Activated B cell treated with CpG ODN at 0.5 μM for 24 hours (primary cell): ENCODE measurements around the gene SOBP. TPM values are rescaled to one million over a fixed set of nuclear protein-coding genes. Genes with fewer than 3 reads are reported as not detected.

Source experiments
- ATAC-seq: fragments of 200-7000 bp; cut with Tn5 transposase; one replicate; pipeline ENCODE4 v1.10.0; 2021; ENCODE audit warnings: low read depth, mild to moderate bottlenecking, moderate library complexity
- CTCF ChIA-PET: fragments of 350-600 bp; sonication (Branson Sonifier 250); formaldehyde crosslinking; loops from one replicate; lab custom pipeline; 2021; ENCODE audit warnings: antibody characterized with exemption; lab: Charles Lee
- POLR2A ChIA-PET: fragments of 350-600 bp; sonication (Branson Sonifier 250); formaldehyde crosslinking; loops from one replicate; lab custom pipeline; 2021; ENCODE audit warnings: antibody characterized with exemption; lab: Charles Lee
- DNase-seq: peaks from one replicate; pipeline ENCODE4 v3.0.0; 2022
- H3K27ac Mint-ChIP-seq: one replicate; pipeline ENCODE4 v1.8.0; 2020; ENCODE audit warnings: mixed read lengths
- H3K27me3 Mint-ChIP-seq: one replicate; pipeline ENCODE4 v1.8.0; 2021; ENCODE audit warnings: mixed read lengths
- H3K36me3 Mint-ChIP-seq: one replicate; pipeline ENCODE4 v1.8.0; 2021; ENCODE audit warnings: low read depth, mixed read lengths
- H3K4me1 Mint-ChIP-seq: one replicate; pipeline ENCODE4 v1.8.0; 2021; ENCODE audit warnings: mixed read lengths
- H3K4me3 Mint-ChIP-seq: one replicate; pipeline ENCODE4 v1.8.0; 2020; ENCODE audit warnings: mild to moderate bottlenecking, mixed read lengths
- H3K9me3 Mint-ChIP-seq: one replicate; pipeline ENCODE4 v1.8.0; 2020; ENCODE audit warnings: mixed read lengths
- intact Hi-C: fragments of 100-400 bp; cut with micrococcal nuclease; formaldehyde crosslinking; loops from one replicate; pipeline ENCODE4 v1.15.1; 2024
- total RNA-seq: library from RNA; stranded (reverse); gene quantifications from 2 replicates; pipeline ENCODE4 v1.2.3, GENCODE V29; 2022
- TF ChIP-seq, protein P1 (sequence below): fragments of 200-600 bp; IDR thresholded peaks from one replicate; pipeline ENCODE4 v1.8.0; 2022; ENCODE audit warnings: antibody characterized with exemption, mild to moderate bottlenecking

The SOBP gene
- total RNA-seq, 1 donor from 2014 or later = 1.1 TPM

DNA sequence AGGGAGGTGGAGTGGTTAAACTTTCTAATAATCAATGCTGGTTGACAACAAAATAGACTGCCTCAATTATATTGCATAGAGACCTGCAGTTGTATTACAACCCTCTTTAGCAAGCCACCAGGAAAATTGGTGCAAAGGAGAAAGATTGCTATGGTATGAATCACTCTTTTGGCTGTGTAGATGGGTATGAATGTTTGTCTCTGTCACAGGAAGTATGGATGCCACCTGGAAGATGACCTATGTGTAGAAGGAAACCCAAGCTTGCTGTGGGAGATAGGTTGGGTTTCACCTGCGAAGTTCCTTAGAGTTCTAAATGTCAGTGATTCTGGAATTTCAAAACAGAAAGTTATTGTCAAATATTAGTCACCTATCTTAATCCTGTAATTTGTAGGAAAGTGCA lies 134.6 kb downstream of the SOBP start:
- H3K36me3 Mint-ChIP-seq = no peaks in the 10 kb centered on the region
- ATAC-seq = no peak
- no peak for DNase-seq
- POLR2A ChIA-PET = no interaction called here
- intact Hi-C loops = no loop called here
- no peaks in the 10 kb centered on the region for H3K27me3 Mint-ChIP-seq
- no peak overlapping the region for H3K4me3 Mint-ChIP-seq
- H3K27ac Mint-ChIP-seq = no peak overlapping the region
- peaks cover 16% of the 10 kb centered on the region for H3K4me1 Mint-ChIP-seq
- H3K9me3 Mint-ChIP-seq = no peaks in the 10 kb centered on the region
- CTCF ChIA-PET = no interaction called here
- TF ChIP-seq, protein P1, sequence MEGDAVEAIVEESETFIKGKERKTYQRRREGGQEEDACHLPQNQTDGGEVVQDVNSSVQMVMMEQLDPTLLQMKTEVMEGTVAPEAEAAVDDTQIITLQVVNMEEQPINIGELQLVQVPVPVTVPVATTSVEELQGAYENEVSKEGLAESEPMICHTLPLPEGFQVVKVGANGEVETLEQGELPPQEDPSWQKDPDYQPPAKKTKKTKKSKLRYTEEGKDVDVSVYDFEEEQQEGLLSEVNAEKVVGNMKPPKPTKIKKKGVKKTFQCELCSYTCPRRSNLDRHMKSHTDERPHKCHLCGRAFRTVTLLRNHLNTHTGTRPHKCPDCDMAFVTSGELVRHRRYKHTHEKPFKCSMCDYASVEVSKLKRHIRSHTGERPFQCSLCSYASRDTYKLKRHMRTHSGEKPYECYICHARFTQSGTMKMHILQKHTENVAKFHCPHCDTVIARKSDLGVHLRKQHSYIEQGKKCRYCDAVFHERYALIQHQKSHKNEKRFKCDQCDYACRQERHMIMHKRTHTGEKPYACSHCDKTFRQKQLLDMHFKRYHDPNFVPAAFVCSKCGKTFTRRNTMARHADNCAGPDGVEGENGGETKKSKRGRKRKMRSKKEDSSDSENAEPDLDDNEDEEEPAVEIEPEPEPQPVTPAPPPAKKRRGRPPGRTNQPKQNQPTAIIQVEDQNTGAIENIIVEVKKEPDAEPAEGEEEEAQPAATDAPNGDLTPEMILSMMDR = no peak

DNA sequence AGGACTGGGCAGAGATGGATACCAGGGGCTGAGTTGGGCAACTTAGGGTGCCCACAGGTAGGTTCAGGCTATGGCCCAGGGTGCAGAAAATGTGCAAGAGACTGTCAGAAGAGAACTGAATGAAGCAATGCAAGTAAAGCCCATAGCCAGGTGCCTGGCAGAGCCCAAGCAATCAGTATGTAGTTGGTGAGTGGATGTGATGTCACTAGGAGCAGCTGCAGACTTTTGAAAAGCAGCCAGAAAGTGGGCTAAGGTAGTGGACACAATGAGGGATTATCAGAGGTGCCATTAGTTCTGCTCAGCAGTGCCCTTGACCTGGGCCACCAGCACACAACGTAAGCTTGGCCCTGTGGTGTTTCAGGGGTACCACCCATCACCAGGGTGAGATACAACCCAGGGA lies 135.3 kb downstream of the SOBP start:
- H3K4me1 Mint-ChIP-seq = peaks cover 14% of the 10 kb centered on the region
- ChIA-PET CTCF (no interaction called here), POLR2A (no interaction called here)
- no peaks in the 10 kb centered on the region for H3K27me3 Mint-ChIP-seq
- no peak overlapping the region for H3K27ac Mint-ChIP-seq
- intact Hi-C loops = no loop called here
- ATAC-seq = no peak
- no peaks in the 10 kb centered on the region for H3K9me3 Mint-ChIP-seq
- DNase-seq = no peak
- H3K4me3 Mint-ChIP-seq = no peak overlapping the region
- TF ChIP-seq, protein P1 = no peak
- H3K36me3 Mint-ChIP-seq = no peaks in the 10 kb centered on the region

DNA sequence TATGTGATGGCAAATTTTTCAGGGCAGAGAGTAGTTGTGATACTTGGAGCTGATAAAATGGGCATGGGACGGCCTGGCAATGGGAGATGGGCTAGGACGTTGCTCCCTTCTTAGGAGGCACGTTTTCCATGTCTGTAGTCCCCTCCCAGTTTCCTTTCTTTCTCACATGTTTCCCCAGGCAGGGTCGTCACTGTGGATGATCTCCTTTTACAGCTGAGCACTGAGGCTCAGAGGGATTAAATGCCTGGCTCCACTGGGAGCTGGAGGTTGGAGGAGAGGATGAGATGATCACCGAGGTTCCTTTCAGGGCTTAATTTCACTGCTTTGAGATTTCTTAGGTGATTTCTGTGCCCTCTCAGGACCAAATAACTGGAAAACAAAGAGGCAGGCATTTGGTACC lies 136.7 kb downstream of the SOBP start:
- no peak for ATAC-seq
- H3K27me3 Mint-ChIP-seq = no peaks in the 10 kb centered on the region
- H3K27ac Mint-ChIP-seq = no peak overlapping the region
- intact Hi-C loops = no loop called here
- ChIA-PET CTCF (no interaction called here), POLR2A (no interaction called here)
- no peaks in the 10 kb centered on the region for H3K9me3 Mint-ChIP-seq
- TF ChIP-seq, protein P1 = no peak
- no peak for DNase-seq
- H3K4me1 Mint-ChIP-seq = peaks cover 4% of the 10 kb centered on the region
- H3K36me3 Mint-ChIP-seq = no peaks in the 10 kb centered on the region
- no peak overlapping the region for H3K4me3 Mint-ChIP-seq

DNA sequence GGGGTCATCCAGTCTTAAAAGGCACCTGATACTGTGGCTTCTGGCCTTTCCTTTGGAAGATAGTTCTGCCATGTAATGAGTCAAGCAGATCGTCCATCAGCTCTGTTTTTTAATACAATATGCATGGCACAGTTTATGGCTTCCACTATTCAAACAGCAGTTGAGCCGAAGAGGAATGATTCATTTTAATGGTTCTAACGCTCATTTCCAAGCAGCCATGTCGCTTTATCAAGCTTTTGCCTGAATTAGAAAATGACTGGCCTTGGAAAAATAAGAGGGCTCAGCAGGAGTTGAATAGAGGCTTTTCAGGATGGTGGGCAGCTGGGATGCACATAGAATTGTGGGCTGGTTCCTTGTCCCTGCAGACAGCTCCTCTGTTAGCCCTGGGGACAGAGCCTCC lies 138.1 kb downstream of the SOBP start:
- H3K36me3 Mint-ChIP-seq = no peaks in the 10 kb centered on the region
- no peak overlapping the region for H3K4me3 Mint-ChIP-seq
- ChIA-PET CTCF (interaction anchor here (1.1 kb wide), 1 partner anchor 46 kb away, joined by 3 read pairs; no protein-coding TSS in a partner anchor), POLR2A (no interaction called here)
- peaks cover 2% of the 10 kb centered on the region for H3K4me1 Mint-ChIP-seq
- DNase-seq (no peak), ATAC-seq (no peak)
- TF ChIP-seq, protein P1 = no peak
- intact Hi-C loops = no loop called here
- peaks cover 5% of the 10 kb centered on the region for H3K27me3 Mint-ChIP-seq
- no peak overlapping the region for H3K27ac Mint-ChIP-seq
- no peaks in the 10 kb centered on the region for H3K9me3 Mint-ChIP-seq

DNA sequence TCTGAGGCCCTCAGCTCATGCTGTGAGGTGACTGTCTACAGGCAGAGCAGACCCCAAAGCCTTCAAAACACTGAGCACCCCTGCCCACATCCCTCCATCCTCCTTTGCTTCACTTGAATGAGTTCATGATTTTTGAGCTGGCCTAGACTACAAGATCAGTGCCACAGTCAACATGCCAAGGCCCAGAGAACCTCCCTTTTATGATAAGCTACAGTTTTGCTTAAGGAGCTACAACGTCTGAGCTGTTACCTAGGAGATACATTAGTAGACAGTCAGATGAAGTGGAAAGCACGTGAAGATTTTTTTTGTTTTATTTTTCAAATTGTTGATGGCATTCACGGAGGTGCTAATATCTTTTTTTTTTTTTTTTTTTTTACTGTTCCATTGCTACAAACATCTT lies 139.0 kb downstream of the SOBP start:
- H3K27ac Mint-ChIP-seq = no peak overlapping the region
- POLR2A ChIA-PET = interaction anchor here (1.1 kb wide), 1 partner anchor 13 kb away, joined by 3 read pairs; no protein-coding TSS in a partner anchor
- CTCF ChIA-PET = interaction anchor here (1.1 kb wide), 1 partner anchor 45 kb away, joined by 3 read pairs; no protein-coding TSS in a partner anchor

More for the DNA sequence above, 139.0 kb downstream of the SOBP start:
- Mint-ChIP-seq H3K4me1 (peaks cover 6% of the 10 kb centered on the region), H3K4me3 (no peak overlapping the region), H3K9me3 (no peaks in the 10 kb centered on the region), H3K36me3 (no peaks in the 10 kb centered on the region), H3K27me3 (peaks cover 14% of the 10 kb centered on the region)
- TF ChIP-seq, protein P1 = no peak
- no peak for DNase-seq
- ATAC-seq = no peak
- intact Hi-C loops = no loop called here
